K562 treated with DMSO at 1 percent for 48 hours (cell line): ENCODE results near the gene MRI1. TPM values are rescaled to one million over a fixed set of nuclear protein-coding genes. Genes with fewer than 3 reads are reported as not detected.

Source experiments
- total RNA-seq: library from RNA; unstranded; fragments of 300-600 nt; gene quantifications from 2 replicates; pipeline ENCODE4 v1.2.3, GENCODE V29; 2022; ENCODE audit warnings: low replicate concordance; ENCODE audit errors: extremely low read depth

Gene MRI1
- not detected in 2 replicates for total RNA-seq

GRCh38 chr19:13764101-13764807, at the start of gene MRI1:
Gene MRI1 (plus strand): TSS chr19:13764522. CDS start chr19:13764589, 67 bp downstream.

GRCh38 chr19:13774217-13775191, 10.2 kb downstream of the MRI1 start, which contains the start of gene C19orf53:
Gene C19orf53 (plus strand): TSS chr19:13774456. CDS start chr19:13774478, 22 bp downstream.

GRCh38 chr19:13794757-13795589, 30.7 kb downstream of the MRI1 start, which contains the start of gene ZSWIM4:
Gene ZSWIM4 (plus strand): TSS chr19:13795443. CDS start chr19:13795649, 206 bp downstream.

Other genes starting within 250 kb of the MRI1 start
- not detected in 2 replicates for gene C19orf53, start 9.9 kb downstream of the MRI1 start, total RNA-seq
- gene ZSWIM4, start 30.9 kb downstream of the MRI1 start, total RNA-seq = not detected in 2 replicates
- not detected in 2 replicates for gene NANOS3, start 112.6 kb downstream of the MRI1 start, total RNA-seq
- not detected in 2 replicates for gene BRME1, start 141.6 kb downstream of the MRI1 start, total RNA-seq
- not detected in 2 replicates for gene CC2D1A, start 141.7 kb downstream of the MRI1 start, total RNA-seq
- not detected in 2 replicates for gene PODNL1, start 173.9 kb downstream of the MRI1 start, total RNA-seq
- gene DCAF15, start 188.0 kb downstream of the MRI1 start, total RNA-seq = not detected in 2 replicates
- gene RFX1, start 241.8 kb downstream of the MRI1 start, total RNA-seq = not detected in 2 replicates